PC-3 (cell line): ENCODE measurements around the gene GTSF1L. TPM values are rescaled to one million over a fixed set of nuclear protein-coding genes. Genes with fewer than 3 reads are reported as not detected.

ENCODE experiments used
- ATAC-seq: fragments of 200-7000 bp; cut with Tn5 transposase; 2 replicates; pipeline ENCODE4 v1.9.1; 2020; ENCODE audit warnings: mild to moderate bottlenecking, moderate library complexity
- BruUV-seq: library from RNA; stranded (reverse); fragments of 400-500 nt; replicated peaks from 2 replicates; lab custom pipeline; 2021; lab: Mats Ljungman, UMichigan
- CTCF ChIA-PET: fragments of 300-600 bp; sonication (Branson Sonifier 250); formaldehyde crosslinking; loops from one replicate; lab custom pipeline; 2022; ENCODE audit warnings: antibody characterized with exemption; lab: Charles Lee
- POLR2A ChIA-PET: fragments of 300-600 bp; sonication (Branson Sonifier 250); formaldehyde crosslinking; loops from one replicate; lab custom pipeline; 2022; ENCODE audit warnings: antibody characterized with exemption; ENCODE audit not compliant: unreplicated experiment; lab: Charles Lee
- DNase-seq: peaks from one replicate; pipeline ENCODE4 v3.0.0-alpha.2; 2015
- H2AFZ ChIP-seq: fragments of 300-600 bp; sonication (generic); 2 replicates; pipeline ENCODE4 v1.6.0; 2016; ENCODE audit warnings: antibody characterized with exemption, low read length
- H3F3A ChIP-seq: fragments of 300-600 bp; sonication (generic); one replicate; pipeline ENCODE4 v1.6.0; 2017; ENCODE audit warnings: antibody characterized with exemption, low read length, control low read depth, mild to moderate bottlenecking; ENCODE audit not compliant: unreplicated experiment
- H3K27ac ChIP-seq: fragments of 300-600 bp; sonication (generic); 2 replicates; pipeline ENCODE4 v1.5.1; 2016; ENCODE audit warnings: mild to moderate bottlenecking, low read length
- H3K27me3 ChIP-seq: fragments of 300-600 bp; sonication (generic); 2 replicates; pipeline ENCODE4 v1.6.1; 2016; ENCODE audit warnings: low read length, mixed read lengths
- H3K36me3 ChIP-seq: fragments of 300-600 bp; sonication (generic); 2 replicates; pipeline ENCODE4 v1.6.1; 2016; ENCODE audit warnings: low read depth, mixed run types, low read length, mixed read lengths
- H3K4me1 ChIP-seq: fragments of 300-600 bp; sonication (generic); 2 replicates; pipeline ENCODE4 v1.5.1; 2016; ENCODE audit warnings: low read length; ENCODE audit not compliant: insufficient read depth
- H3K4me2 ChIP-seq: fragments of 300-600 bp; sonication (generic); 2 replicates; pipeline ENCODE4 v1.6.0; 2016; ENCODE audit warnings: low read length
- H3K4me3 ChIP-seq: fragments of 300-600 bp; sonication (generic); 2 replicates; pipeline ENCODE4 v1.5.1; 2016; ENCODE audit warnings: mild to moderate bottlenecking, low read length, mixed read lengths
- H3K79me2 ChIP-seq: fragments of 300-600 bp; sonication (generic); 2 replicates; pipeline ENCODE4 v1.6.1; 2017; ENCODE audit warnings: low read length, mixed read lengths
- H3K9ac ChIP-seq: fragments of 300-600 bp; sonication (generic); 2 replicates; pipeline ENCODE4 v1.6.0; 2016; ENCODE audit warnings: mild to moderate bottlenecking, low read length
- H3K9me2 ChIP-seq: fragments of 300-600 bp; sonication (generic); replicated peaks from 2 replicates; pipeline ENCODE4 v1.6.1; 2016; ENCODE audit warnings: mixed run types, low read length, mixed read lengths
- H3K9me3 ChIP-seq: fragments of 300-600 bp; sonication (generic); 2 replicates; pipeline ENCODE4 v1.6.1; 2016; ENCODE audit warnings: low read length, mixed read lengths
- H4K20me1 ChIP-seq: fragments of 300-600 bp; sonication (generic); 2 replicates; pipeline ENCODE4 v1.6.1; 2016; ENCODE audit warnings: low read length, mixed read lengths
- EZH2 ChIP-seq: fragments of 300-600 bp; sonication (generic); IDR thresholded peaks from one replicate; pipeline ENCODE4 v1.6.1; 2017; ENCODE audit warnings: antibody characterized with exemption, mild to moderate bottlenecking, low read length; ENCODE audit not compliant: unreplicated experiment
- EZH2phosphoT487 ChIP-seq: fragments of 300-600 bp; sonication (generic); IDR thresholded peaks from 2 replicates; pipeline ENCODE4 v1.6.1; 2018; ENCODE audit warnings: mild to moderate bottlenecking, antibody characterized with exemption, low read length, borderline replicate concordance
- intact Hi-C: fragments of 100-400 bp; cut with micrococcal nuclease; formaldehyde crosslinking; loops from 2 replicates; pipeline ENCODE4 v1.9.0; 2023
- total RNA-seq: library from RNA; depleted of rRNA; stranded (reverse); fragments of >200 nt; gene quantifications from 2 replicates; pipeline ENCODE4 v1.2.3, GENCODE V29; 2014
- TF ChIP-seq, protein P1 (sequence below): fragments of 300-600 bp; sonication (generic); conservative IDR thresholded peaks from 2 replicates; pipeline ENCODE4 v1.5.1; 2017; ENCODE audit warnings: antibody characterized with exemption, low read depth, mild to moderate bottlenecking, low read length

Gene GTSF1L
- total RNA-seq, 1 experiment from 2014 or later: not detected

DNA sequence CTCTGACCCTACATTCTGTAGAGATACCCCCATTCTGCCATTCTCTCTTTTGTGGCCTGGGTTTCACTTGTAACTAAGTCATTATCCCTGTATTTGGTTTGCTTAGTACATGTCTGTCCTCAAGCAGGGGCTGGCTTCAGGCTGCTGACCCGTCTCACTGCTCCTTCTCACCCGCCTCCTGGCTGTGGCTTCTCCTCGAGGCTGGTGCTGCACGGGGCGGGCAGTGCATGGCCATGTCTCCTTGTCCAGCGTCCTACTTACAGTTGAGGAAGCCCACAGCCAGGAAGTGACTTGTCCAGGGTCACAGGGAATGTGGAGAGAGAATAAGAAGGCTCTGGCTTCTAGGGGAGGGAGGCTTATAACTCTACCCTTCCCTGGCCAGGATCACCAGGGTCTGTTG lies 11.3 kb downstream of the GTSF1L start:
- Histone ChIP-seq H4K20me1 (no peaks in the 10 kb centered on the region), H3K9ac (no peak overlapping the region), H3K9me3 (no peaks in the 10 kb centered on the region), H3K4me3 (no peak overlapping the region), H3K79me2 (no peaks in the 10 kb centered on the region), H3K9me2 (no peaks in the 10 kb centered on the region), H3K36me3 (peaks cover 18% of the 10 kb centered on the region; the same call in 1 of the 2 replicates), H3F3A (no peaks in the 10 kb centered on the region), H3K4me2 (no peak overlapping the region), H3K27ac (no peak overlapping the region), H2AFZ (no peak overlapping the region), H3K27me3 (no peaks in the 10 kb centered on the region), H3K4me1 (no peaks in the 10 kb centered on the region)
- TF ChIP-seq, protein P1, sequence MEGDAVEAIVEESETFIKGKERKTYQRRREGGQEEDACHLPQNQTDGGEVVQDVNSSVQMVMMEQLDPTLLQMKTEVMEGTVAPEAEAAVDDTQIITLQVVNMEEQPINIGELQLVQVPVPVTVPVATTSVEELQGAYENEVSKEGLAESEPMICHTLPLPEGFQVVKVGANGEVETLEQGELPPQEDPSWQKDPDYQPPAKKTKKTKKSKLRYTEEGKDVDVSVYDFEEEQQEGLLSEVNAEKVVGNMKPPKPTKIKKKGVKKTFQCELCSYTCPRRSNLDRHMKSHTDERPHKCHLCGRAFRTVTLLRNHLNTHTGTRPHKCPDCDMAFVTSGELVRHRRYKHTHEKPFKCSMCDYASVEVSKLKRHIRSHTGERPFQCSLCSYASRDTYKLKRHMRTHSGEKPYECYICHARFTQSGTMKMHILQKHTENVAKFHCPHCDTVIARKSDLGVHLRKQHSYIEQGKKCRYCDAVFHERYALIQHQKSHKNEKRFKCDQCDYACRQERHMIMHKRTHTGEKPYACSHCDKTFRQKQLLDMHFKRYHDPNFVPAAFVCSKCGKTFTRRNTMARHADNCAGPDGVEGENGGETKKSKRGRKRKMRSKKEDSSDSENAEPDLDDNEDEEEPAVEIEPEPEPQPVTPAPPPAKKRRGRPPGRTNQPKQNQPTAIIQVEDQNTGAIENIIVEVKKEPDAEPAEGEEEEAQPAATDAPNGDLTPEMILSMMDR: no peak
- TF ChIP-seq EZH2phosphoT487: no peak
- TF ChIP-seq EZH2: no peak
- intact Hi-C loops: no loop called here
- no peak for ATAC-seq
- ChIA-PET CTCF (no interaction called here), POLR2A (no interaction called here)
- DNase-seq: no peak
- BruUV-seq: no TSS peak

DNA sequence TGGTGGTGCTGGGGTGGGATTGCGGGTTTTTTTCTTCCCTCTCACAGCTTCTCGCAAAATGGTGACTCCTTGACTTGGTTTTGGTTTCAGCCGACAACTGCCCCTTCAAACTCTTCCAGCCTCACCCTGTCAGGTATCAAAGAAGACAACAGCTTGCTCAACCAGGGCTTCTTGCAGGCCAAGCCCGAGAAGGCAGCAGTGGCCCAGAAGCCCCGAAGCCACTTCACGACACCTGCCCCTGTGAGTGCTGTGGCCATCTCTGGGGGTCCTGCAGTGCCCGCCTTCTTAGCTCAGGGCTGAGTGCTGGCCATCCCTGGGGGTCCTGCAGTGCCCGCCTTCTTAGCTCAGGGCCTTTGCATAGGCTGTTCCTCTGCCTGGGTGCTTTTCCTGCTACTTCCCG lies 11.8 kb downstream of the GTSF1L start:
- Histone ChIP-seq H3K4me1 (no peaks in the 10 kb centered on the region), H3F3A (no peaks in the 10 kb centered on the region), H3K27ac (no peak overlapping the region), H3K4me2 (no peak overlapping the region), H4K20me1 (no peaks in the 10 kb centered on the region), H3K9me3 (no peaks in the 10 kb centered on the region), H3K79me2 (no peaks in the 10 kb centered on the region), H3K9ac (no peak overlapping the region), H3K9me2 (no peaks in the 10 kb centered on the region), H3K27me3 (no peaks in the 10 kb centered on the region), H3K36me3 (peaks cover 23% of the 10 kb centered on the region; the same call in 1 of the 2 replicates), H2AFZ (no peak overlapping the region), H3K4me3 (no peak overlapping the region)
- DNase-seq (no peak), ATAC-seq (no peak)
- POLR2A ChIA-PET: no interaction called here
- intact Hi-C loops: no loop called here
- no TSS peak for BruUV-seq
- CTCF ChIA-PET: no interaction called here
- TF ChIP-seq EZH2phosphoT487 (no peak), EZH2 (no peak)
- TF ChIP-seq, protein P1: no peak

DNA sequence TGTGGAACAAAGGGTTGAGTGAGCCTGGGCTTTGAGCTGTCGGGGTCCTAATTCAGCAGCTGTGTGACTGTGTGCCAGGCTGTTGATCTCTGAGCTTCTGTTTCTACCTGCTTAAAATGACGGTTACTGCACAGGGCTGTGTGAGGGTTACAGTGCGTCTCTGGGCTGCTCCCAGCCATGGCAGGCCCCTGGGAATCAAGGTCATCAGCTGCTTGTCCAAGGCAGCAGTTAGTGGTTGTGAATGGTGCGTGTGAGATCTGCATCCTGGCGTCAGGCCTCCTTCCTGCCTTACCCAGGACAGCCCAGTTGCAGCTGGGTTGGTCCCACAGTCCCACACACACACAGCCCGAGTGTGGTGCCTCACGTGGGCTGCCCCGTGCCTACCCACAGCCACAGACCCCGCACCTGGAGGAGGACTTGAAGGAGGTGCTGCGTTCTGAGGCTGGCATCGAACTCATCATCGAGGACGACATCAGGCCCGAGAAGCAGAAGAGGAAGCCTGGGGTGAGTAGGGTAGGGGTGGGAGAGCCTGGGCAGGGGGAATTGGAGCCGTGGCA lies 15.6 kb downstream of the GTSF1L start:
- BruUV-seq: no TSS peak
- ChIA-PET POLR2A (no interaction called here), CTCF (no interaction called here)
- H3K27ac ChIP-seq: no peak overlapping the region
- H3K9me2 ChIP-seq: no peaks in the 10 kb centered on the region
- peaks cover 37% of the 10 kb centered on the region; the same call in 1 of the 2 replicates for H3K36me3 ChIP-seq
- no peaks in the 10 kb centered on the region for H3K27me3 ChIP-seq
- H3K4me2 ChIP-seq: no peak overlapping the region
- DNase-seq (no peak), ATAC-seq (no peak)
- H3F3A ChIP-seq: no peaks in the 10 kb centered on the region
- H4K20me1 ChIP-seq: no peaks in the 10 kb centered on the region
- H3K4me1 ChIP-seq: no peaks in the 10 kb centered on the region
- TF ChIP-seq EZH2: no peak
- no peak for TF ChIP-seq EZH2phosphoT487
- TF ChIP-seq, protein P1: no peak
- H3K9me3 ChIP-seq: no peaks in the 10 kb centered on the region
- no peak overlapping the region for H3K4me3 ChIP-seq
- no peak overlapping the region for H3K9ac ChIP-seq
- intact Hi-C loops: no loop called here
- H3K79me2 ChIP-seq: no peaks in the 10 kb centered on the region
- H2AFZ ChIP-seq: no peak overlapping the region
